ENCODE results near the gene BTBD2.

The BTBD2 gene

GRCh38 chr19:2021453-2022140, 6.1 kb upstream of the BTBD2 start:
- TF ChIP-seq GATA2 (IDR thresholded peaks at IDR 0.05; ENCODE audit: low read depth, low read length) (no peak), GATA3 (IDR thresholded peaks at IDR 0.05; ENCODE audit: low read depth, low read length) (no peak)

- TF ChIP-seq GATA2 (IDR thresholded peaks at IDR 0.05; ENCODE audit: low read depth, low read length) (no peak), GATA3 (IDR thresholded peaks at IDR 0.05; ENCODE audit: low read depth, low read length) (no peak)
These were observed 3.2 kb upstream of the BTBD2 start for GRCh38 chr19:2018752-2019151.

- TF ChIP-seq GATA2 (IDR thresholded peaks at IDR 0.05; ENCODE audit: low read depth, low read length), result no peak
- no peak for TF ChIP-seq GATA3 (IDR thresholded peaks at IDR 0.05; ENCODE audit: low read depth, low read length)
These were observed 710 bp upstream of the BTBD2 start for GRCh38 chr19:2016041-2016807.

- no peak for TF ChIP-seq GATA2 (IDR thresholded peaks at IDR 0.05; ENCODE audit: low read depth, low read length)
- TF ChIP-seq GATA3 (IDR thresholded peaks at IDR 0.05; ENCODE audit: low read depth, low read length), result no peak
These were observed 545 bp downstream of the BTBD2 start for GRCh38 chr19:2014731-2015607.

GRCh38 chr19:2014131-2014571, 1.4 kb downstream of the BTBD2 start:
- no peak for TF ChIP-seq GATA2 (IDR thresholded peaks at IDR 0.05; ENCODE audit: low read depth, low read length)
- no peak for TF ChIP-seq GATA3 (IDR thresholded peaks at IDR 0.05; ENCODE audit: low read depth, low read length)

GRCh38 chr19:2013683-2013961, 1.9 kb downstream of the BTBD2 start:
- TF ChIP-seq GATA2 (IDR thresholded peaks at IDR 0.05; ENCODE audit: low read depth, low read length), result no peak
- TF ChIP-seq GATA3 (IDR thresholded peaks at IDR 0.05; ENCODE audit: low read depth, low read length), result no peak

- TF ChIP-seq GATA2 (IDR thresholded peaks at IDR 0.05; ENCODE audit: low read depth, low read length) (no peak), GATA3 (IDR thresholded peaks at IDR 0.05; ENCODE audit: low read depth, low read length) (no peak)
These were observed 2.4 kb downstream of the BTBD2 start for GRCh38 chr19:2012941-2013682.

GRCh38 chr19:2011169-2011568, 4.3 kb downstream of the BTBD2 start:
- TF ChIP-seq GATA3 (IDR thresholded peaks at IDR 0.05; ENCODE audit: low read depth, low read length) (no peak), GATA2 (IDR thresholded peaks at IDR 0.05; ENCODE audit: low read depth, low read length) (no peak)

GRCh38 chr19:2010135-2010668, 5.3 kb downstream of the BTBD2 start:
- TF ChIP-seq GATA2 (IDR thresholded peaks at IDR 0.05; ENCODE audit: low read depth, low read length) (no peak), GATA3 (IDR thresholded peaks at IDR 0.05; ENCODE audit: low read depth, low read length) (no peak)

GRCh38 chr19:2003874-2004273, 11.6 kb downstream of the BTBD2 start:
- TF ChIP-seq GATA3 (IDR thresholded peaks at IDR 0.05; ENCODE audit: low read depth, low read length) (no peak), GATA2 (IDR thresholded peaks at IDR 0.05; ENCODE audit: low read depth, low read length) (no peak)

- no peak for TF ChIP-seq GATA2 (IDR thresholded peaks at IDR 0.05; ENCODE audit: low read depth, low read length)
- TF ChIP-seq GATA3 (IDR thresholded peaks at IDR 0.05; ENCODE audit: low read depth, low read length), result no peak
These were observed 15.5 kb downstream of the BTBD2 start for GRCh38 chr19:1999856-2000515.

GRCh38 chr19:1998712-1999708, 16.5 kb downstream of the BTBD2 start:
- TF ChIP-seq GATA2 (IDR thresholded peaks at IDR 0.05; ENCODE audit: low read depth, low read length) (no peak), GATA3 (IDR thresholded peaks at IDR 0.05; ENCODE audit: low read depth, low read length) (no peak)

All from SH-SY5Y (cell line).